Stimulated activated CD4-positive, alpha-beta T cell treated with anti-CD3 and anti-CD28 coated beads, Interleukin-2, amount 100 ng/mL, for 4 hours (primary cell): ENCODE measurements around the gene EYS.
"Not testable (repeated sequence)": the region's sequence is repeated elsewhere in the genome, so short reads cannot be mapped to it uniquely, and the experiment has no call there.

ENCODE experiments used
- DNase-seq: peaks from one replicate; pipeline ENCODE4 v3.0.0-alpha.2; 2020; ENCODE audit warnings: low read depth

The EYS gene

DNA sequence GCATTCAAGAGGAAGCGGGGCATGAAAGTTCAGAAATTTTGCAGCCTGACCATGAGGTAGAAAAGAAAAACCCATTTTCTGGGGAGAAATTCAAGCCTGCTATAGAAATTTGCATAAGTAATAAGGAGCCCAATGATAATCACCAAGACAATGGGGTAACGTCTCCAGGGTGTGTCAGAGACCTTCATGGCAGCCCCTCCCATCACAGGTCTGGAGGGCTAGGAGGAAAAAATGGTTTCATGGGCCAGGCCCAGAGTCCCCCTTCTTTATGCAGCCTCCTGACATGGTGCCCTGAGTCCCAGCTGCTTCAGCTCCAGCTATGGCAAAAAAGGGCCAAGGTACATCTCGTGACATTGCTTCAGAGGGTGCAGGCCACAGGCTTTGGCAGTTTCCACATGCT lies 618.5 kb downstream of the EYS start:
- DNase-seq: no peak

DNA sequence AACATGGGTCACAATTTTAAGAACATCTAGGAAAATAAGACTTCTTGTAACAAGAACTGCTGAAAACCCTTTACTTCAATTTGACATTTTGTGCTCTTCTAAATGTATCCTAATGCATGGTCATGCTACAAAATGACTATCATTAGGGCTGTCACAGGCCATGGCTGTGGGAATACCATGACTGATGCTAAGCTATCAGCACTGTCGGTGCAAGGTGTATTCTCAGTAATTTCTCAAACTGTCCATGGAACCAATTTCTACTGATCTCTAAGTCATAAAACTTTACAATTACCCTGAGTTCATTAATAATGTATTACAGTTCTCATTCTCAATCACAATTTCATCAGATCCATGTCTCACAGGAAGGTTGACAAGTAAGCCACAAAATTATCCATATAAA lies 625.3 kb downstream of the EYS start:
- no peak for DNase-seq

GRCh38 chr6:65075705-65076230 lies 631.3 kb downstream of the EYS start:
- DNase-seq: no peak

DNA sequence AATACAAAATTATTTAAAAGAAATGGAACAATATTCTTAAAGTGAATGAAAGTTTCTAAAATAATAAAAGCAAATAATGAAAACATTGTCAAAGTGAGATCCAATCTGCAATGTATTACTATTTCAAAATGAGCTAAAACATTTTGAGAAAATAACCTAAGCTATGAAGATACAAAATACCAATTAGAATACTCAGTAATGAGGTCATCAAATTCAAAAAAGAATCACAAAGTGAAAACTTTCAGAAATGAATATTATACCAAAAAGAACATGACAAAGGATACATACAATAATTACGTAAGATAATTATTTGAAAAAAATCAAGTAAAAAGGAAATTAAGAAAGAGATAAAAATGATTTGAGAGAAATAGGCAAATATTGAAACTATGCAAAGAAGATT lies 634.5 kb downstream of the EYS start:
- DNase-seq: no peak

DNA sequence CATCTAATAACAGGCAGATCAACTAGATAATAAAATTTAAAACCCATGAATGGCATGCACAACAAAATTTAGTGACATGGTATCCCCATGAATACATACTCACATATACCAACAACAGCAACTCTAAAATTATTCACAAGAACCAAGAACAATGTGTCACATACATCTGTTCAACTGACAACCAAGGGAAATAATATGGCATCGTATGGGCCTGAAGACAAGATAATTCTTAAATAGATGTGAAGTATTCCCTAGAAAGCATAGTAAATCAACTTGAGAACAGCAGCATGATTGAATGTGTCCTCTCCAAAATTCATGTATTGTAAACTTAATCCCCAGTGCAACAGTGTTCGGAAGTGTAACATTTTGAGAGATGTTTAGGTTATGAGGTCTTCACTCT lies 635.5 kb downstream of the EYS start:
- DNase-seq: no peak

DNA sequence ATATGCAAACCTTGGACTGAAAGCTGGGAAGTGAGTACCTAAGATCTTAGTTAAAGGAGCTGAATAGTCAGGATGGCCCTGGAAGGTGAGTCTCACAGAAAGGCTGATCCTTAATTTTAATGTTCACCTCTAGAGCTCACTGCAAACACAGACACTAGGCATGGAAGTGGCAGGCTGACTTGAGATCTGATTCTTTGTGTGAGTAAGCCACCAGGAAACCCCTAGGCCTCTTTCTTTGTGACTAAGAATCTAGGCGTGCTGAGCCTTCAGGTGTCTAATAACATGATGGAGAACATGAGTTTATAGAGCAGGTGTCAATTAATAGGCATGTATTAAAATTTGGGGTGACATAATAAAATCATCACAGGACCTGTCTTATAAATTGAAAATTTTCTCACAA lies 642.2 kb downstream of the EYS start:
- DNase-seq: no peak

DNA sequence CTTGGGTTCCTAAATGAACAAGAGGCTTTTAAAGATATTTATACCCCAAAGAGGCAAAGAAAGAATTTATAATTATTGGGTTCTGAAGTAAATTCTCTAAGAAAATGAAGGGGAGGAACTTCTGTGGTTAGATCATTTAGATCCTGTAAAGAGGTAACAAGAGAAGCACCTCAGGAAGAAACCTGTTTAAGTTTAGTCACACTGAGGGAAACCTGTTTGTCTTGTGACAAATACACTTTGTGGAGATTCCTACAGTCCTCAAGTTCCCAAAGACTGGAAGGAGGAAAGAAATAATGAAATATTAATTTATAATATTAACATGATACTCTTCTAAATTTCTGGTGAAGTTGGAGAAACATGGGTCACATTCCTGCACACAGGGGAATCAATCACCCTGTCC lies 647.5 kb downstream of the EYS start:
- no peak for DNase-seq

DNA sequence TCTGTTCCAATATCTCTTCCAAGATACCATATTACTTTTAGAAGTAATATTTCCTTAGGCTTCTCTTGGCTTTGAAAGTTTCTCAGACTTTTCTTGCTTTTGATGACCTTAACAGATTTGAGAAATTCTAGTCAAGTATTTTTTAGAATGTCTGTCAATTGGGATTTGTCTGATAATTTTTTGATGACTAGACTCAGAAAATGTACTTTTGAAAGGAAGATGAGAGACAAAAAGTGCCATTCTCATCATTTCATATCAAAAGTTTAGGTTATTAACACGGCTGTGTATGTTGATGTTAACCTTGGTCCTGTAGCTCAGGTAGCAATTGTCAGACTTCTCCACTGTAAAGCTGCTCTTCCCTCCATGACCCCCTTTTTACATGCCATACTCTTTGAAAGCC lies 651.5 kb downstream of the EYS start:
- DNase-seq: no peak

- DNase-seq: no peak
These were observed 654.4 kb downstream of the EYS start for GRCh38 chr6:65052626-65053025.

GRCh38 chr6:65045801-65046200 lies 661.2 kb downstream of the EYS start:
- no peak for DNase-seq

- DNase-seq: no peak
These were observed 693.0 kb downstream of the EYS start for GRCh38 chr6:65014006-65014405.

DNA sequence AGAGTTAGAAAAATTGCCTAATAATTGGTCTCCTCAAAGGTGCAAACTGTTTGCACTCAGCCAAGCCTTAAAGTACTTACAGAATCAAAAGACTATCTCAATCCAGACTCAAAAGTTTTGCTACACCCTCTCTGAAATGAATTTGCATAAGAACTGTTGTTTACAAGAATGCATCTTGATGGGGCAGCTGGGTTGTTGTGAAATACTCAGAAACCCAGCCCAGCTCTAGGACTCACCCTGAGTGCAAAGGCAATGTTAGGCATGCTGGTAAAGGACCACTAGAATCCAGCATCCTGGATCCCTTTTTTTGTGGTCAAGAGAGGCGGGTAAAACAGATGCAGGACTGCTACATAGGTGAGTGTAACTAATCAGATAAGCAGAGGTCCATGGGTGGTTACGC lies 700.2 kb downstream of the EYS start:
- DNase-seq: no peak

DNA sequence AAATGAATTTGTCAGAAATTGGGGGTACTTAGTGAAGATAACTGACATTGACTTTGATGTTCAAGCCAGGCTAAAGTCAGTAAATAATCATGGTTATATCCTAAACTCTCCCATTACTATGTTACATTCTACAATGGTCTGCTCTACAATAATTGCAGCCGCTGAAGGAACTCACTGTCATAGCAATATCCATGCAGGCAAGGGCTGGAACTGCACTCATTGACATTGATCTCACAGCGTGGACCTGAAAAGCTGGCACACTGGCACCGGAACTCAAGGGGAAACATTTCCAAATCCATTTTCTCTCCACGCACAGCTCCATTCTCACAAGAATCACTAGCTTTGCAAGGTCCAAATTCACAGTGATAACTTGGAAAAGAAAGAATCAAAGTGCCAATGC lies 702.7 kb downstream of the EYS start:
- DNase-seq: no peak

DNA sequence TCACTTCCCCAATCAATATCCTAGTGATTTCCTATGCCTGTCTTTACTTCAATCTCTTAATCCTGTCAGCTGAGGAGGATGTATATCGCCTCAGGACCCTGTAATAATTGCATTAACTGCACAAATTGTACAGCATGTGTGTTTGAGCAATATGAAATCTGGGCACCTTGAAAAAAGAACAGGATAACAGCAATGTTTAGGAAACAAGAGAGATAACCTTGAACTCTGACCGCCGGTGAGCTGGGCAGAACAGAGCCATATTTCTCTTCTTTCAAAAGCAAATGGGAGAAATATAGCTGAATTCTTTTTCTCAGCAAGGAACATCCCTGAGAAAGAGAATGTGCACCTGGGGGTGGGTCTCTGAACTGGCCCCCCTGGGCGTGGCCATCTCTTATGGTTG lies 704.1 kb downstream of the EYS start:
- not testable (repeated sequence) for DNase-seq

GRCh38 chr6:65000815-65001214 lies 706.2 kb downstream of the EYS start:
- no peak for DNase-seq

DNA sequence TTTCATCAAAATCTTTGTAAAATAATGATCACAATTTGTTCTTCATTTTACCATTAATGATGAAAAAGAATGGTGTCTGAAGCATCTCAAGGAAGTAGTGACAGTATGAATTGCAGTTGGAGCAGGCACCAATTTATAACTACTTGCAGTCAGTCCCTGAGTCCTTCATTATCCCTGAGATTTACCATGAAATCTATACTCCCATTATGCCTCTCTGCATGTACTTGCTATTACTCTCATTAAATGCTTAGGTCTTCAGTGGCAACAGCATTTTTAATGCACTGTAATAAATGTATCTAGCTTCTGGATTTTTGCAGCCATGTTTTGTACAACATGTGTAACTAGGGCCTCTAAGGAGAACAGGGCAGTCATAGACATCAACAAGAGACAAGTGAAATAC lies 708.8 kb downstream of the EYS start:
- no peak for DNase-seq

- no peak for DNase-seq
These were observed 710.7 kb downstream of the EYS start for GRCh38 chr6:64996301-64996700.

DNA sequence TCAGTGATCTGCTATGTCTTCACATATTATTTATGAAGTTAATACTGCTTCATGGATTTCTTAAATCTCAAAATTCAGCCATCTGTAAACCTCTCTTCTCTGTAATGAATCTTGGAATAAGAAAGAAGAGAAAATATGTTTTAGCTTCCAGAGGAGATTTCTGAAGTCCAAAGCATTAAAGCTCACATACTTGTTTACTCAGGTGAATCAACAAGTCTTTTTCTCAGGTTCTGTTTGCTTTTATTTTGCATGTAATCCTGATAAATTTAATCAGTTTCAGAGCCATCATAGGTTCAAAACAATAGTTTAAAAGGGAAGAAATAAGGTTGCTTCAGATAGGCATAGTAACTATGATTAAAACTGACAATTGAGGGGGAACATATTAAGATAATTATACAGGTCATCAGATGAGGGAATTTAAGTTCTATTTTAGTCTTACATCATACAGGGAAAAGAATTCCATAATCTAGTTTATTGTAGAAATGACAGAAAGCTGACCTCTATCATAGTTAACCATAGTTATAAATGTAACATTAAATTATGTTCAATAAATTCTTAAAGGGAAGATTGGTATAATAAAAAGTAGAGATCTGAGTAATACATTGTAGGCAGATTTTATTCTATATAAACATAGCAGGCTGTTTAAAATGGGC lies 716.2 kb downstream of the EYS start:
- DNase-seq: no peak

GRCh38 chr6:64988148-64988547 lies 718.9 kb downstream of the EYS start:
- no peak for DNase-seq

GRCh38 chr6:64987066-64987465 lies 720.0 kb downstream of the EYS start:
- no peak for DNase-seq

DNA sequence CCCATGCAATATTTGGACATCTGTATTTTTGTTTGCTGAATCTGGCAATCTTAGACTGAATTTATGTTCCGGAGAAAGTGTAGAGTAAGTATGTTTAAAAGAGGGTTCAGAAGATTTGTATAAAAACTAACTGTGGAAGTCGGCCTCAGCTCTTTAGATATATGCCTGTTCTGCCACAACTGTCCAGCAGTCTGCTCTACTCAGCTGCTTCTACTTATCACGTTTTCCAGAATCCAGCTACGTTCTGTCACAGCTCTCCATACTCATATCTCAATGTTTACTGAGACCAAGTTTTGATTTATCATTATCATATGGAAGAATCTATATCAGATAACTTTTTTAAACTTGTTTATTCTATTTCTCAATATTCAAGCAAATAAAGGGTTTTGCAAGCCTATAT lies 721.3 kb downstream of the EYS start:
- DNase-seq: no peak

DNA sequence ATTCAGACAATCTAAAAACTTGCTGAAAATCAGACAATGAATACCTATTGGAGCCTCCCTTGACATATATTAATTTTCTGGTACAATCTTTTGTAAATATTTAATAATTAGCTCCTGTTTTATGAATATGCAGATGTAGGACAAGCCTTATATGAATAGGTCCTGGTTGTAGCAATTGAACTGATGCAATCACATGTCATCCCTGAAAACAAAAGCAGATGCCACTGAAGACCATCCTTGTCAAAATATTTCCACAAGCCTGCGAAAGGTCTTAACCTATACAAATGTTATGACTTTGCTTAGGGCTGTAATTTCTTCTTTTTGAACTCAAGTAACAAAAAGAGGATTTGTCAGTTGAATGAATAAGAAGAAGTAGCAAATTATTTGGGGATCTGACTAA lies 722.1 kb downstream of the EYS start:
- no peak for DNase-seq

DNA sequence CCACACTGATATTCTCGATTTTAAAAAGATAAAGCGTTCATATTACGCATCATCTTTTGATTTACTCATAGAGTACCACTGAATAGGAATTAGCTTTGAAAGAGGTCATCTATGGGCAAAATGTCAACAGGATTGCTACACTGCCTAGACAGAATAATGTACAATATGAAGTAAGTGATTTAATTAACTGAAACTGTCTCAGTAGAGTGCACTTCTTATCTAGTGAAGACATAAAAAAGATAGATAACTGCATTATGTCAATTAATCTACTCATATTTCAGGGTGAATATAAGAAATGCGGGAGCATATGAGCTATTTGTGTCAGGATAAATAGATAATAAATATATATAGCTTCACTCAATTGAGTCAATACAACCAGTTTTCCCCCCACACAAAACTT lies 723.9 kb downstream of the EYS start:
- no peak for DNase-seq

GRCh38 chr6:64973142-64973541 lies 733.9 kb downstream of the EYS start:
- DNase-seq: no peak

DNA sequence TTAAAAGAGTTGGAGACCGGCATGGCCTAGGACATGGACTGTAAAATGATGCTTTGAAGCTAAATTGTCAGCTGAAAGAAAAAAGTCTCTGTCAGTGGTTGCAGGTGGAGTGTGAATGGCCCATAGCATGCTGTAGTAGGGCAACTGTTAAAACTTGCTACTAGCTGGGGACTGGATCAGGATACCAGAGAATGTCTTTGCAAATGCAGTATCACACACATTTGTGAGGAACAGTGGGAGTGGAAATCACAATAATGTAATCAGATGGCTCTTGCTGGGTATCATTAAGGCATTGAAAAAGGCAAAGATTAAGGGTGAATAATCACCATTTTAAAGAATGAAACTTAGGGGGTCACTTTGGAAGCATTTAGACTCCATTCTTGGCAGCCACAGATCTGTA lies 737.9 kb downstream of the EYS start:
- no peak for DNase-seq
